ENCODE data around the gene PML.

DNA sequence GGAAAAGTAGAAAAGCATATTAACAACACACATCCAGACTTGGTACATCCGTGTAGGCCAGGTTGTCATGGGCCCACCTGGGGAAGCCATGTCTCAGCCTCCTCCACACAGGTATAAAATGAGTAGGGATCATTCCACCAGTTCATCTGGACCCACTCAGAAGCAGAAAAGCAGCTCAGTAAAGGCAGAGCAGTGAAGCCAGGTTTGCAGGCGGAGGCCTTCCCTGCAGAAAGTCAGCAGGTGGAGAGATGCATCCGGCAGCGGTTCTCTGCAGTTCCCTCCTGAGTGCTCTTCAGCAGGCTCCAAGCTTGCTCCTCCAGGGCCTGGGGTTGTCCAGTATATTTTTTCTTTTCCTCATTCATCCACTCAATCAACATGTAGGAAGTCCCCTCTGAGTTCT, 46.1 kb upstream of the PML start:
- TF ChIP-seq, protein P1, sequence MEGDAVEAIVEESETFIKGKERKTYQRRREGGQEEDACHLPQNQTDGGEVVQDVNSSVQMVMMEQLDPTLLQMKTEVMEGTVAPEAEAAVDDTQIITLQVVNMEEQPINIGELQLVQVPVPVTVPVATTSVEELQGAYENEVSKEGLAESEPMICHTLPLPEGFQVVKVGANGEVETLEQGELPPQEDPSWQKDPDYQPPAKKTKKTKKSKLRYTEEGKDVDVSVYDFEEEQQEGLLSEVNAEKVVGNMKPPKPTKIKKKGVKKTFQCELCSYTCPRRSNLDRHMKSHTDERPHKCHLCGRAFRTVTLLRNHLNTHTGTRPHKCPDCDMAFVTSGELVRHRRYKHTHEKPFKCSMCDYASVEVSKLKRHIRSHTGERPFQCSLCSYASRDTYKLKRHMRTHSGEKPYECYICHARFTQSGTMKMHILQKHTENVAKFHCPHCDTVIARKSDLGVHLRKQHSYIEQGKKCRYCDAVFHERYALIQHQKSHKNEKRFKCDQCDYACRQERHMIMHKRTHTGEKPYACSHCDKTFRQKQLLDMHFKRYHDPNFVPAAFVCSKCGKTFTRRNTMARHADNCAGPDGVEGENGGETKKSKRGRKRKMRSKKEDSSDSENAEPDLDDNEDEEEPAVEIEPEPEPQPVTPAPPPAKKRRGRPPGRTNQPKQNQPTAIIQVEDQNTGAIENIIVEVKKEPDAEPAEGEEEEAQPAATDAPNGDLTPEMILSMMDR (IDR thresholded peaks at IDR 0.05; ENCODE audit: low read length) = no peak
- no peak for TF ChIP-seq EZH2 (IDR thresholded peaks at IDR 0.05; ENCODE audit: borderline replicate concordance, low read length)

Data from OCI-LY1 (cell line).